GM10847 (cell line): ENCODE data around the gene HRNR.

ENCODE experiments used
- POLR2A ChIP-seq: IDR thresholded peaks from 2 replicates; pipeline ENCODE4 v1.6.1; 2011; ENCODE audit not compliant: insufficient read length; ENCODE audit errors: extremely low read depth

HRNR gene

DNA sequence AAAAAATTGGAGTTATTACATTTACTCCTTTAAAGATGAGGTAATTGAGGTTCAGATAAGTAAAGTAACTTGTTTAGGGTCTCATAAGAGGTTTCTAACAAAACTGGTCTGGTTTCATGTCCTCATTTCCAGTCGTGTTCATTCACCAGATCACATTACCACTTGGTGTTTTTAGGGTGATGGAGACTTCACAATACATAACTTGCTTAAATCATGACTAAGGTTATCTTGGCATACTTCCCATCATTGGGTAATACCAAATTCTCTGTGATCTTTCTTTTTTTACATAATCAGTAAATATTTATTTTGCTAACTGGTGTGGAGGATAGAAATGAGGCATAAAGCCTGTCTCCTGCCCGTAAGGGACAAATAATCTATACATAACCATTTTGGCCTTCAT is 33.4 kb downstream of the HRNR start:
- TF ChIP-seq POLR2A: no peak

DNA sequence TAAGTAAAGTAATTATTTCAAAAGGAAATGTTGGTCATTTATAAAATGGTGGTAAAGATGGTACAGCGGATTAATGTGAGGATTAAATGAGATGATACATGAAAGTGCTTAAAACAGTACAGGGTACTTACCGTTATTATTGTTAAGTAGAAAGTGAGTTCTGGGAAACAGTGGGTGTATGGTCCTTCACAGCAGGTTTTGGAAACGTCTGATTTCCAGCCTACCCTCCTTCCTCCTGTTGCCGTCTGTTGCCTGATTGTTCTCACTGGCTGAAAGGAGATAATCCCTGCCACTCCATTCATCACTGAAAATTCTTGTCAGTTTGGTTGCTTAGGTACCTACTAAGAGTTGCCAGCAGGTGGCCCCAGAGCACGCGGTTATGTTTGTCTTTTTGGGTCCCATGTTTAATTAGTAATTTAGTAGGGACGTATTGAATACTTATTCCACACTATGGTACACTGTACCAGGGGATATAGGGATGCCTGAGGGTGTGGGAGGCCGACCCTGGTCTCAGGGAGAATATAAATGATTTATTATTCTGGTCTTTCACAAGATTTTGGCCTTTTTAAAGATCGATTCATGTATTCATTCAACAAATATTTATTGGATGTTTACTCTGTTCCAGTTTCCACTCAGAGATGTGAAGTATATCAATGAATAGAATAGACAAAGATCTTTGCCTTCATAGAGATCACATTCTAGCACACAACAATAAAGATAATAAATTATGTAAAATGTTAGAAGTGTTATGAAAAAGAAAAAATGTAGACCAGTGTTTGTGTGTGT is 34.1 kb downstream of the HRNR start:
- TF ChIP-seq POLR2A: no peak

DNA sequence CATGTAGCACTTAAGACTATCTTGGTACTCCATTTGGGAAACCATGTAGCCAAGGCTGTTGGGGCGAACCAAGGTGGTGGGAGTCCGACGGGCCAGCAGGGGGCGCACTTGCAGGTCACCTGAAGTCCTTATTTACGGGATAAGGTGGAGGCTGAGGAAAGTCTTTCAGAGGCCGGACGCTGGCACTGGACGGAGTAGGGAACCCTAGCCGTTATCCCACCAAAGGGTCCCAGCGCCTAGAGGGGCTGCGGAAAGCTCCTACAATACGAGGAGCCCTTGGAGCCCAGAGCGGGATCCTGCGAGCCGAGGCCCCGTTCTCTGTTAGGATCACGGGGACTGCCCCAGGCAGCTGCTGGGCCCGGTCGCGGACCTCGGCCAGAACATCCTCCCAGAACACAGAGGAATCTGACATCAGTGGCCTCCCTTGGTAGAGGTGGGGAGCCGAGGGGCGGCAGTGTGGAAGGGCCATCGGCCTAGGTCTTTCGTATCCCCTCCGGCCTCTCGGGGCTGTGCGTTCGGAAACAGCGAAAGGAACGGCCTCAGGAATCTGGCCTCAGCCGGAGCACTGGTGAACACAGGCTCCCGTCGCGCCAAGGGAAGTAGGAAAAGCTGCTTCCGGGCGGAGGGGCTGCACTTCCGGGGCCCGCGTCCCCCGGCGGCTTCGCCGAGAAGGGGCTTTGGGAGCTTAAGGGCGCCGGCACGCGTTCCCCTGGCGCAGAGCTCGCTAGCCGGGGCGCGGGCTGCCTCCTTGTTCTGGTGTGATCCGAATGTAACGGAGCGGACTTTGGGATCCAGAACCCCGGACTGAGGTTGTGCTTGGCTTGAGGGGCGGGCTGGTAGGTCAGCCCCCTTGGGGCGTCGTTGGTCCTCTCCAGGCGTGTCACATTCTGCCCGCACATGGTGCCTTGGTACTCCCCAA is 35.1 kb downstream of the HRNR start:
- no peak for TF ChIP-seq POLR2A

DNA sequence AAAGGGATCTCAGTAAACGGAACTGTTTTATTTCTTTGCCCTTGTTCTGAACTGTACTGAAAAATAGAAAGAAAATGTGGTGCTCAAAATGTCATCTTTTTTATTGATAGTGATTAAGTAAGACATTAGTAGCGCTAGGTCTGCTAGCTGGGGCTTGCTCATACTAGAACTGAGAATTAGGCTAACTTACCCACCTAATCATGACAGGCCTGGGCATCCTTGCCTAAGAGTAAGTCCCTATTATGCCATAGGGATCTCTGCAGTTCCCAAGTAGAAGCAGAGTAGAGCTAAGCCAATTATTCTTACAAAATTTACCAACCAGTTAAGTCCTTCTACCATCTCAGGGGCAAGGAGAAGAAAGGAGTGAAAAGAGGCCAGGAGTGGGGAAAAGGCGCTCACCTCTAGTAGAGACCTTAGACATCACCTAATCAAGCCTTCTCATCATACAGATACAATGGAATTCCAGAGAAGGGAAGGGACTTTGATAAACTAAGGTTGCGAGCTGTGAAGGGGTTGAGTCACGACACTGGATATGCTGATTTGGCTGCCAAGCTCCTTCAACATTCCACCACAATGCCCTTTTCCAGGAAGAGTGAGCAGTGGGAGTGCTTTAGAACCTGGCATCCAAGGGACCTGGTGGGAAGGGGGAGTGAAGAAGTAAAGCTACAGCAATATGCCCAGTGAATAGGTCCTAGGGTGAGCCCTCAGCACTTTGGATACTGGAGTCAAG is 37.3 kb downstream of the HRNR start:
- no peak for TF ChIP-seq POLR2A

DNA sequence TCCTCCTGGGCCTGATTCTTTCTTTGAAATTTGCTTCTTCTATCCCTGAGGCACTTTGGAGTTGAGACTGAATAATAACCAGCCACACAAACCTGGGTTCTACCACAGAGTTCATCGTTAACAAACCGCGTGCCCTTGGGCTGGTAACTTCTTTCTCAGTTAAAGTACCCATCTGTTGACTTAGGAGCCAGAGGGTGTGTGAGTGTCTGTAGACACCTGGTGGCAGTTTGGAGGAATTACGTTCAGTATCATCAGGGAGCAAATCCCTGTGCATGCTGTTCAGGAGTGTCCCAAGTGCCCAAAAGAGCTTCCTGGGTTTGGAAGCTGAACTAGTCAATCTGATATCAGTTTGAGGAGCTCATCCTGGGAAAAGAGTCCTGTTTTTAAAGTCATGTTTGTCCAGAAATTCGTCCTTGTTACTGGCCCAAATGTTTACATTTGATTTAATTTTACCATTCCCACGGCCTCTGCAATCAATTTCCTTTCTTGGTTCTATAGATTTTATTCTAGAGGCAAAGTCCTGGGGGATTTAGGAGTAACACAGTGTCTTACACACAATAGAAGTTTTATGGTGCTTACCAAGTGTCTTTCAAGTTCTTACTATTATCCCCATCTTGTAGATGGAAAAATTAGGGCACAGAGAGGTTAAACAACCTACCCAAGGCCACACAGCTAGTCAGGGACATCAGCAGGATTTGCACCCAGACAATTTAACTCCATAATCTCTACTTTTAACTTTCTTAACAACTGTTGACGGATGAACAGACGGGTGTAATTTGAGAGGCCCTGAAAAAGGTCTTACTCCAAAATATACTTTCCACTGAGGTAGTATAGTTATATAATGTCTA is 38.2 kb downstream of the HRNR start:
- no peak for TF ChIP-seq POLR2A

DNA sequence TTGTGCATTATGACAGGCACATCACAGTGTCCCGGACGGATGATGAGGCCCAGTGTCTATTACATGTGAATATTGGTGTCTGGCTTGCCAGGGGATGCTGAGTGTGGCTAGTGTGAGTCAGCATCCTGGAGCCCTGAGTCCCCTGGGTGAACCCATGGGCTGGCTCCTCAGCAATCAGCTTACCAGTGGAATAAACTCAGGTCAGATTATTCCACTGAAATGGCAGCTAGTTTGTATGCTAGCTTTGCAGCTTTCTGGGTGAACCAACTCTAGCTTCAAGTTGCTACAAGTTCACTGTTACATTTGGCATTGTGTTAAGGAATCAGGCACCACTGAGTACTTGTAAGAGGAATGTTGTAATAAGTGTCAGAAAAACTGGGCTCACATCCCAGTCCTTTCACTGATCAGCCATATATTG is 41.0 kb downstream of the HRNR start:
- TF ChIP-seq POLR2A: no peak

DNA sequence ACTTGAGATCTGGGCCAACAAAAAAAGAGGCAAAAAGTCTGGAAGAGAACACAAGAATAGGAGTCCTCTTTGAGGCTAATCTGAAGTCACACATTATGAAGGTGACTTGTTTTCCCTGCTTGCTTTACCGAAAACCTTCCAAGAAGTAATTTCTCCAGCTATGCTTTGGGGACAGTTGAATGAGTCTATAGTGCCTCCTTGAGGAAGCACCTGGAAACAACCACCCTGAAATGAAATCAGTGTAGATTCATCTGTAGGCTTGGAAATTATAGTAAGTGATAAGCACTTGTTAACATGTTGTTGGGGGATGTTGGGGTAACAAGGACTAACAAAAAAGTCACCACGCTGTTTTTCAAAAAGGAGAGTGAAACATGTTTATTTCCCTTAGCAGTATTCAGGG is 41.6 kb downstream of the HRNR start:
- no peak for TF ChIP-seq POLR2A

DNA sequence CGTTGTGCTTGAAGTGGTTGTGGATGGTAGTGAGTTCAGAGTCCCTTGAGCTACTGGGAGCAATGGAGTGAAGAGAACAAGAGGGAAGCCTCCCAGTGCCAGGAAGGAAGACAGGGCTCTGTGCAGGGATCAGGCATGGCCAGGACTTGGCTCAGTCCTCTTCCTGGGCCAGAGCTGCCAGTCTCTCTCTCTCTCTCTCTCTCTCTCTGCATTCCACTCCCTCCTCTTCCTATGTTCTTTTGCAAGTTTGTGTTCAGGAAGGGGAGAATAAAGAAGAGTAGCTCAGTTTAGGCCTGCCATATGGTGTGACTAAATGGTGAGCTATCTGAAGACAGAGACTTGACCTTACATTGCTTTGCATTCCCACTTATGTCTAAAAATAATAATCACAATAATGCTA is 44.4 kb downstream of the HRNR start:
- TF ChIP-seq POLR2A: no peak

DNA sequence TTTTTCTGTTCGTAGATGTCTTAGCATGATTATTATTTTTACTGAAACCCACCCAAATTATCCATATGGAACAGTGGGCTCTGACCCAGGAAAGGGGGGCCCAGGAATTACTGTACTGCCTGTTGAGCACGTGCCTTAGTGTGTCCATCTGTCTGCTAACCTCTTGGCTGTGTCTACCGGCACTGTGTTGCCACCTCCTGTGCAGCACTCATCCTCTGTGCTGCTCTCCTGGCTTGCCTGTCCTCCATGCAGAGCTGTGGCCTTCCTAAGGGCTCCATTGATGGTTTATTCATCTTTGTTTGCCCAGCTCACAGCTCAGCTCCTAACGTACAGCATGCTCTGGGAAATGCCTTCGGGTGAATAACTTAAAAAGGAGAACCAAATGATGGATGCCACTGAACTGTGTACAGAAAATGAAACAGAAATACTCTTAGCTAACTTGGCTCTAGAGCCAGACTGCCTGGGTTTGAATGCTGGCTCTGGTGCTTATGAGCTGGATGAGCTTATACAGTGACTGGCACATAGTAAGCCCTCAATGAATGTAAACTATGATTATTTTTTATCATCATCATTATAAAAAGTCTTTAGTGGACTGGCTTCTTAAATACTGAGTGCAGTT is 53.6 kb downstream of the HRNR start:
- no peak for TF ChIP-seq POLR2A

DNA sequence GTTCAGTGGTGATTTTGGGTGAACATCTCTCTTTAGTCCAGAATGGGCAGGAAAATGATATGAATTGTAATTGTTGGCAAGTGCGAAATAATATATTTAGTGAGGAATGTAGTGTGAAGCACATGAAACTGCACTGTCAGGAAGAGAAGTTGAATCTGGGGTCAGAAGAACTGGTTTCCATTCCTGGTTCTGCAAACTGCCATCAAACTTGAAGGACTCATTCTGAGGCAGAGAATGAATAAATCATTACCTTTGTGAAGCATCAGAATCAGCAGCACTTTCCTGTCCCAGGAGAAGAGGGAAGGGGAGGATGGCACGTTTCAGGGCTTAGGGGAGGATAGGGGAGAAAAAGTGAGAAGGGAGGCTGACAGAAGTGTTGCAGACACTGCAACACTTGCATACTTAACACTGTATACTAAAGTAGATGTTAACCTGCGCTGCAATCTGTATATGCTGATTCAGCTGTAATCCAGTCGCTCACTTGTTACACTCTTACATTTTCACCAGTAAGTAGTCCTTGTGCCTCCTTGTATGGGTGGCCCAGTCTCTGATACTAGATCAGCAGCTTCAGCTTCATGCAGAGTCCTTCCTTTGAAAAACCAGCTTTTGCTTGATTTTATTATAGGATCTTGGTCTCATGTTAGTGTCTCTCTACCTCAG is 54.5 kb downstream of the HRNR start:
- no peak for TF ChIP-seq POLR2A

DNA sequence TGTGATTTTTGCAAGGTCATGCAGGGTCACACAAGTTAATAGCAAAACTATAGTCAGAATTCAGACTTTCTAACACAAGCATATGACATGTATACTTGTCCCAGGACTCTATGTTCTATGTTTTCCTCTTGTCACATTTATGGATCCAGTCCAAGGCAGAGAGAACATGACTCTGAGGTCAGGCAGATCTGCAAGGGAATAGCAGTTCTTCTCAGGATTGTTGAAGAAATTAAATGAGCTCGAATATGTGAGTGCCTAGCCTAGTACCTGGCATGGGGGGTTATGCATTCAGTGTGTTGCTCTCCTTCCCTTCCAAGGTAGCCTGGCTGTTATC is 55.5 kb downstream of the HRNR start:
- TF ChIP-seq POLR2A: no peak

DNA sequence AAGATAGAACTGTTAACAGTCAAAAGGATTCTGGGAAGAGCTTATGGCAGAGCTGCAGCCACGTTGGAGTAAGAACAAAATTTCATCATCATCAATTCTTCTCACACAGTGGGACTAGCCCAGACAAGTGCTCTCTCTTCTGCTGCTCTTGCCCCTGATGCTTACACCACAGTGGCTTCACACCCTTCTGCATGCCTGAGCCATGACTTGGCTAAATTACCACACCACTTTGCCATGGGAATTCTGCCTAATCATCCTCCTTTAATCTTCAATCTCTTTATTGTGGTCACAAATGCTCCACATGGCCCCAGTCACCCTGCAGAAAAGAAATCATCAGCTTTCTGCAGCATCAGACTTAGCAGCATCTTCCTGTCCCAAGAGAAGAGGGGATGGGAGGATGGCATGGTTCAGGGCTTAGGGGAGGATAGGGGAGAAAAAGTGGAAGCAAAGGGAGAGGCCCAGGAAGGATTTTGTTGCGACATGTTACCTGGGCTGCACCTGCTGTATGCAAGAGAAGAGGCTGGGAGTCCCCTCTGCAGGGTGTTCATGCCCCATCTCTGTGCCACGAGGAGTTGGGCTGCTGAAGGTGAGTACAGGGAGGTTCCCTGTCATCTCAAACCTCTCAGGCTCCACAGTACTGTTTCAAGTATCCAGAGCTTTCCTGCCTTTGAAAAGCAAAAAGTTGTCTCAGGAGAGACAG is 56.0 kb downstream of the HRNR start:
- TF ChIP-seq POLR2A: no peak

DNA sequence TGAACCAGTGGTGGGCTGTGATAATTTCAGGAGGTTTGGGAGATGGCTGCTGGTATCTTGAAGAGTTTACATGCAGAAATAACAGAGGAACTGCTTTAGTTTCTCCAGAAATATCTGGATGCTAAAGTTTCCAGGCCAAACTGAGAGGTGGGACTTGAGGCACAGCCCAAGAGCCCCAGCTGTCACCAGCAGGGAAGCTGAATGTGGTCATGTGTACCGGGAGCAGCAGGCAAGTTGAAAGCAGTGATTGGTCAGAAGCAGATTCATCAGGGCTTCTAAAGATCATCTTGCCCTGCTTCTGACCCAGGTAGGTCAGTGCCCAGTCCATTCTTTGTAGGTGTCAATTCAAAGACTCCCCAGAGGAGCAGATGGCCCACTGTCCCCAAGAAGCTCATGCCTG is 57.0 kb downstream of the HRNR start:
- TF ChIP-seq POLR2A: no peak
